ENCODE measurements around the gene SYT8.
"Not testable (repeated sequence)": the region's sequence is repeated elsewhere in the genome, so short reads cannot be mapped to it uniquely, and the experiment has no call there.

SYT8 gene

DNA sequence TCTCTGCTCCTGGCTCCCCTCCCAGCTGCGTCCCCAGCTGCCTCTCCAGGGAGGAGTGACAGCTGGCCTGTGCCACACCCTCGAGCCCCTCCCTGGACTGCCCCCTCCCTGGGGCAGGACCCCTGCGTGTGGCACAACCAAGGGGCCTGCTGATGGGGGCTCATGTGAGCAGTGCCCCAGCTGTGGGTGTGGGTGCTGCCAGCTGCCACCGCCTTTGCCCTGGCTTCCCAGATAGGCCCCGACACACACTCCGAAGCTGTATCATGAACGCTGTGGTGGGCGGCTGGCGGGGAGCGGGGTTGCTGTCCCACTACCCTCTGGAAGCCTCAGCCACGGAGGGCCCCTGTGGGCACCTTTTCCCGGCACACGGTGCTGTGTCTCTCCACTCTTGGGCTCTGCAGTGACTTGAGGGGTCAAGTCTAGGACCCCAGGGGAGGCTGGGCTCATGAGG is 41.1 kb downstream of the SYT8 start:
- not testable (repeated sequence) for DNase-seq

DNA sequence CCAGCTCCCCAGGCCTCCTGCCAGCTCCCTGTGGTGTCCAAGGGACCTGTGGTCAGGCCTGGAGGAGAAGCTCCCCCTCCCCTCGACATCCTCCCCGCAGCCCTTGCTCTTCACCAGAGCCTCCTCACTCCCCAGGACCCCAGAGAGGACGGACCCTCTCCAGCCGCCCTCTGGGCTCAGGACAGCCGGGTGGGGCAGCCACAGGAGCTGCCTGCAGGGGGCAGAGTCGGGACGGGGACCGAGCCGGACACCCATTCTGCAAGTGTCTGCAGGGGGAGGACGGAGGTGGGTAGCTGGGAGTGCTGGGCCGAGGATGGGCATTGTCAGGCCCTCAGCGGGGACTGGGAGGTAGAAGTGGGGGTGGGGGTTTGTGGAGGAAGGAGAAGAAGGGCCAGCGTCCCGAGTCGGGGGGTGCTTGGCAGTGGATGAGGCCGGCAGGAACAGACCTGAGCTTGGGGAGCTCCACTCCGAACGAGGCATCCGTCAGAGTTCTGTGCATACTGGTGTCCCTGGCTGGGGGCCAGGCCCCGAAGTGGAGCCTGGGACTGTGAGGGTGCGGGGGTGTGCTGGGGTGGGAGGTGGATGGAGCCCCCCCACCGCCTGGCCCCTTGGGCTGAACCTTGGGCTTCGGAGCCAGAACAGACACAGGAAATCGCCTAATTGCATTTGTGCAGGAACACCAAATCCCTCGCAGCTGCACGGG is 41.7 kb downstream of the SYT8 start:
- peak; percentile 37 for DNase-seq

DNA sequence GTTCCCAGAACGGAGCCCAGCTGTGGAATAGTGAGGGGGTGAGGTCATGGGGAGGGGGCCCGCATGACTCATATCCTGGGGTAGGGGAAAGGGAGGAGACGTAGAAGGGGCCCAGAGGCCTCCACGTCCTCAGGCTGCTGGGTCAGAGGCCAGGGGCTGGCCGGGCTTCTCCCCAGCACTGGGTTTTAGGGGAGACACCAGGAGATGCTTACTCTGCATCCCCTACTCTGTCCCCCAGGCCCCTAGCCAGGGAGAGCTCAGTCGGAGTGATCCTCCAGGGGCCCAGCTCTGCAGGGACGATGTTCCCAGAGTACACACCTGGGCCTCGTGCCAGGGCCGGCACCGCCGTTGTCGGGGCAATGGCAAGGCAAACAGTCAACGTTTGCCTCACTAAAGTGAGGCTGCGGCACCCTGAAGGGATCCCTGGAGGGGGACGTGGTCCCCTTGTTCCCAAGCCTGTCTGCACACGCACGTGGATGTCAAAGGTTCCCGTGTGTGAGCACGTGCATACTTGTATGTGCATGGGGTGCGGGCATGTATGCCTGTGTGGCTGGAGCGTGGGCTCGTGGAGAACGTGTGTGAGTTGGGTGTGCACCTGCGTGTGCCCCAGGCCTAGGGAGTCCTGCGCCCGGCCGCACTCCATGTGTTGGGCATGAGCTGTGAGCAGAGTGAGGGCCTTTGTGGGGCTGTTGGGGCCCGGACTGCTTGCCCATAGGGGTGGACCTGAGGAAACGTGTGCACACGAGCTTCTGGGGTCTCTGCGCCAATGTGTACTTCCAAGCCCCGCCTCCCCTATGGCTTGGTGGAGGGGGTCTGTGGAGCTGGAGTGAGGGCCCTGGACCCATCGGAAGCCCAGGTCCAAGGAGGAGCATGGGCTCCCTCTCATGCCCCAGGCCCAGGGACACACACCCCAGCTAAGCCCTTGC is 42.7 kb downstream of the SYT8 start:
- DNase-seq, result peak; percentile 43

DNA sequence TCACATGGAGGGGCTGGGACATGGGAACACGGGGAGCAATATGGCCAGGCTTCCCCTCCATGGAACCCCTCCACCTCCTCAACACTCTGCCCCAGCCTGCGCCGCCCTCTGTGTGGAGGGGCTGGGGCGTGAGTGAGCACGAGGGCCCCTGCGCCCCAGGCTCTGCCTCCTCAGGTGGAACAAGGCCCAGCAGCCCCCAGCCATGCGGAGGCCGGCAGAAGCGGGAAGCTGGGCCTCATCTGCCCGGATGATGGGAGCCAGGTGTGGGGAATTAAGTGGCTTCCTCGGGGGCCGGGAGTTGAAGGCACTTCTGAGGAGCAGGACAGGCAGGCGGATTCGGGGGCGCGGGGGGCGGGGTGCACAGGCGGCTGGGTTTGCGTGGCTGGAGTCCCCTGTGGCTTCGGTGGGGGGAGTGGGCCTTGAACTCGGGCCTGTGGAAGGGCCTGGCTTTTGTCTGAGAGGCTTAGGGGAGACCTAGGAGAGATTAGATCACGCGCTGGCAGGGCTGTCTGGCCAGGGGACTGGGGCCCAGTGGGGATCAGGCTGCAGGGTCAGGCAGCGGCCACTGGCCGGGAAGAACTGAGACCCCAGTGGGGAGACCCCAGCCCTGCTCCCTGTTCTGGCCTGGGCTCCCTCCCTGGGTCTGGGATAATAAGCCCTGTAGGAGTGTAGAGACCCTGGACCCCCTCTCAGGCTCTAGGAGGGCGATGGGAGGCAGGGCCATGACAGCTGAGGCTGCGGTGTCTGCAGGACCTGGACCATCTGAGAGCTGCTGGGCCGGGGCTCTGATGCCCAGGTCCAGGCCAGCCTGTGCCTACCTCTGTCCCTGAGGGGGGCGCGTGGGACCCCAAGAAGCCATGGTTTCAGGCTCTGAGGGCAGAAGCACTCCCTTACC is 43.6 kb downstream of the SYT8 start:
- DNase-seq, result no peak

DNA sequence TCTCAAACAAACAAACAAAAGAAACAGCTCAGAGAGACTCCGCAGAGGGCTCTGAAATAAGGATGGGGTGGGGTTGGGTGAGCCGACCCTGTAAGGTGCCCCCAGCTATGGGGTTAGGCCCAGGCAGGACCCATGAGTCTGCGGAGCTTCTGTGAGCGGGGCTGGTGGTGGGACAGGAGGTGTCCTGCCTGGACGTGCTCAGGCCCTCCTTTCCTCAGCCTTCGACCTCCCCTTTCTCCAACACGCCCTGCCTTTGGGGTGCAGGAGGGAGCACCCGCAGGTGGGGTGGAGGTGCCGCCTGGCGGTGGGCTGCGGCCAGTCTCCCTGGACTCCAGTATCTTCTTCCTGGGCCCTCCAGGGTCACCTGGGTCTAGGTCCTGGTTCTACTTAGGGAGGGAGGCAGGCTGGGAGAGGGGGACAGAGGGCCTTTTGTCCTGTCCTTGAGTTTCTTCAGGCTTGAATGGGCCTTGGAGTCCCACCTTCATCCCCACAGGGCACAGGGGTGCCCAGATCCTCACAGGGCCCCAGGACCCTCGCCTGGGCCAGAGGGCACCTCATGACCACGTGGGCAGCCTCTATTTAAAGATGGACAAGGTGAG is 44.7 kb downstream of the SYT8 start:
- DNase-seq, result no peak

DNA sequence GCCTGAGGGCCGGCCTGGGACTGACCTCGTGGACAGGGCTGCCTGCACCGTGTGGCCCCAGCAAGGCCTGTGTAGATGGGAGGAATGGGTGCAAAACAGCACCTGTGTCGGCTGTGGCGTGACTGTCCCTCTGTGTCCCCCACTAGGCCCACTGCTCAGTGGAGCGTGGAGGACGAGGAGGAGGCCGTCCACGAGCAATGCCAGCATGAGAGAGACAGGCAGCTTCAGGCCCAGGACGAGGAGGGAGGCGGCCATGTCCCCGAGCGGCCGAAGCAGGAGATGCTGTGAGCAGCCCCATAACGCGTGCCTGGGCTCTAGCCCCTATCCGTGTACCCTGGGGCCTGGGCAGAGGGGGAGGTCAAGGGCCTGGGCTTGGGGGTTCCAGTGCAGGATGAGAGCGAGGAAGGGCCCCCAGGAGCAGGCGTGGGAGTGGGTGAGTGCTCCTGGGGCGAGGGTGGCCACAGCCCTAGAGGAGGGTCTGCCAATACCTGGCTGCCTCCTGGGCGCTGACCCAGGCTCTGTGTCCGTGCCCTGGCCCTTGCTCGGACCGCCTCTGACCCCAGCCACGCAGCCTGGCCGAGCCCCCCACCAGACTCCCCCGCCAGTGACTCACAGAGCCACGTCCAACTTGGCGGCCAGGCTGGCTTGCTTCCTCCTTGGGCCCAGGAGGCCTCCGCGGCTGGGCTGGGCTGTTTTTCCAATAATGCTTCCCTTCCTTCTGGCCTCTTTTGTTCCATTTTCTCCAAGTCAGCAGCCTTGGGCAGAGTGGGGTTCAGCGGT is 45.3 kb downstream of the SYT8 start:
- DNase-seq, result peak; percentile 47

DNA sequence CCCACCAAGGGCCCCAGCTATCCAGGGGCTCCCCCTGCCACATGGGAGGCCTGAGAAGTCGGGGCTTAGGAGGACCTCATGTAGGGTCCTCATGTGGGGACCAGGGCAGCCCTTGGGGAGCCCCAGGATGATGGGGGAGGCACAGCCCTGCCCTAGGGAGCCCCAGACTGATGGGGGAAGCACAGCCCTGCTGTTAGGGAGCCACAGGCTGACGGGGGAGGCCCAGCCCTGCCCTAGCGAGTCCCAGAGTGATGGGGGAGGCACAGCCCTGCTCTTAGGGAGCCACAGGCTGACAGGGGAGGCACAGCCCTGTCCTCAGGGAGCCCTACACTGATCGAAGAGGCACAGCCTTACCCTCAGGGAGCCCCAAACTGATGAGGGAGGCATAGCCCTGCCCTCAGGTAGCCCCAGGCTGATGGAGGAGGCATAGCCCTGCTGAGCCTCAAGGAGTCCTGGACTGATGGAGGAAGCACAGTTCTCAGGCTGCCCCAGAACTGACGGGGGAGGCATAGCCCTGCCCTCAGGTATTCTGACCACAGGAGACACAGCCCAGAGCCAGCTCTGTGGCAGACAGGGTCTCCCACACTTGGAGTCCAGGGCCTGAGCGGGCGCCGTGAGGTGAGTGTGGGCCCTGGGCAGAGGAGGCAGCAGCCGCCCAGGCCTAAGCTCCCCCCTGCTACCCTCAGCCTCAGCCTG is 46.1 kb downstream of the SYT8 start:
- no peak for DNase-seq

DNA sequence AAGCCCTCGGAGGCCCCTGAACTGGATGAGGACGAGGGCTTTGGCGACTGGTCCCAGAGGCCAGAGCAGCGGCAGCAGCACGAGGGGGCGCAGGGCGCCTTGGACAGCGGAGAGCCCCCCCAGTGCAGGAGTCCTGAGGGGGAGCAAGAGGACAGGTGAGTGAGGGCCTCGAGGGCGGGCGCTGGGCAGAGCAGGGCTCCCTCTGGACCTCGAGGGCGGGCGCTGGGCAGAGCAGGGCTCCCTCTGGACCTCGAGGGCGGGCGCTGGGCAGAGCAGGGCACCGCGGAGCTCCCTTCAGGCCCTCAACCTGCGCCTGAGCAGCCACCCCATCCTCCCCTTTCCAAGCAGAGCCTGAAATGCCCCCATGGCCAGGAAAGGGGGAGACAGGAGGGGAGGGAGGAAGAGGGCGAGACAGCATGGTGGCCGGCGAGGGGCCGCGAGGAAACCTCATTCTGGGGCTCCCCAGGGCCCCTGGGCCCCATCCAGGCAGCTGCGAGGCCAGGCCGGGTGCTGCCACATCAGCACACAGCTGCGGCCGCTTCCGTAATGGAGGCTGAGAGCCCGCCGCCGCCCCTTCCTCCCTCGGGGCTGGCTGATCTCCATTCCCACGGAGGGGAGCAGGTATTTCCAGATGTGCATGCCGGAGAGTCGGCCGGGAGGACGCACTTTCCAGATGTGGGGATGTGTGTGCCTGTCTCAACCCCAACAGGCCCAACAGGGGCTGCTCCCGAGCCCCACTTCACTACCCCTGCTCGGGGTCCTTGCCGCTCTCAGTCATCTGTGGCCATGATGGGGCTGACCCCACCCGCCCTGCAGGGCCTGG is 46.9 kb downstream of the SYT8 start:
- DNase-seq, result no peak

DNA sequence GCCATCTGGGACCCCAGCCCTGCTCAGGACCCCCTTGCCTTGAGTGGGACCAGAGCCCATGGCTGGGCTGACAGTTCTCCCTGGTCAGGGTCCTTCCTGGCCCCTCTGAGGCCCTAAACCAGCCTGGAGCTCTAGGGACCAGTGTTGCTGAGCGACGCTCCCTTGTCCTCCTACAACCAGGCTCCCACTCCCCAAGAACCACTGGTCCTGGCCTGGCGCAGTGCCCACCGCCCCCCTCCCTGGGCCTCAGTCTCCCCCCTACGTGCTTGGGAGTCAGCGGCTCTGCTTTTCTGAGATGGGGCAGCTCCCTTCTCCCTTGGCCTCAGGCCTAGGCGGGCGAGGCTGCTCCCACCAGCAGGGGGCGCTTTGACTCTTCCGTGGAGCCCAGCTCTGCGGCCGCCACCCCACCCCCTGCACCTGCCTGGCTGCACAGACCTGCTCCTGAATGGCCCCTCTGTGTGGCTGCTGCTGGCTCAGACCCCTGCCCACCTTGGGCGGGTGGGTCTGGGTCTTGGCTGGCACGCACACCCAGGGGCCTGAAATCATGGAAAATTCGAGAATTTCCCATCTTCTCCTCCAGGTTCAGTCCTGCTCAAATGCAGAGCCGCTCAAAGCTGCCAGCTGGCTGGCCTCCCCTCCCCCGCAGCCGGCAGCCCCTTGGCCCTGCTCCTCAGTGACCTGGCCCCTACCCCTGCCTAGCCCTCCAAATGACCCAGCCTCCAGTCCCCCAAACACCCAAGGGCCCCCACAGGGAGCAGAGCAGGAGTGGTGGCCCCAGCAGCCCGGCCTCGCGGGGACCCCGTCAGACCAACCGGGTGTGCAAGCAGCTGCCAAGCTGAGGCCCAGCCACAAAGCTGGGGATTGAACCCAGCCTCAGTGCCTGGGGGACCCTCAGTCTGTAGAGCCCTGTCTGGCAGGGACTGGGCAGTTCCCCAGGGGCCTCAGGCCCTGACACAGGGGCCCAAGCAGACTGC is 47.8 kb downstream of the SYT8 start:
- peak; percentile 69 for DNase-seq

DNA sequence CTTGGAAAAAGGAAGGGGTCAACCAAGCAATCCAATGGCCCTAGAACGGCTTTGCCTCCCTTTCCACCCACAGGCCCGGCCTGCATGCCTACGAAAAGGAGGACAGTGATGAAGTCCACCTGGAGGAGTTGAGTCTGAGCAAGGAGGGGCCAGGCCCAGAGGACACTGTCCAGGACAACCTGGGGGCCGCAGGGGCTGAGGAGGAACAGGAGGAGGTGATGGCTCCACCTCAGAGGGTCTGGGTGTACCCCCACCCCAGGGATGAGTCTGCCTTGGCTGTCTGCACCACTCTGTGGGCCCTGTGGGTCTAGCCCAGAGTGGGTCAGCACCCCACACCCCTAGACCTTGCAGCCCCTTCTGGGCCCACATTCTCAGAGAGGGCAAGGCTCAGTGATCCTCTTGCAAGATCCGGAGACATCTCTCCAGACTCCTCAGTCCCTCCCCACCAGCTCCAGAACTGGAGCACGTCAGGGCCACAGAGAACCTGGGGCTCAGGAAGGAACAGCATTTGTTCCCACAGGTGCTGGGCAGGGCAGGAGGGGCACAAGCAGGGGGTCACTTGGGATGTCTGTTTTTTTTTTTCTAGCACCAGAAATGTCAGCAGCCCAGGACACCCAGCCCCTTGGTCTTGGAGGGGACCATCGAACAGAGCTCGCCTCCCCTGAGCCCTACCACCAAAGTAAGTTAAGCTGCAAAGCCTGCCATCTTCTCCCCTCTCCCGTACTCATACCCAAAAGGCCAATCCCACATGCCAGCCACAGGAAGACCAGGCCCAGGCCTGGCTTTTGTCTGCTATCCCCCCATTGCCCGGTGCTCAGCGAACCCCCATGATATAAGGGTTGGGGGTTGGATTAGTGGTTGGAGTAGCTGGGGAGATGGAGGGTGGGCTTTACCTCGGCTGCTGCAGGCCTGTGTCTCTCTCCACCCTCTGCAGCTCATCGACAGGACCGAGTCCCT is 48.8 kb downstream of the SYT8 start:
- DNase-seq, result no peak

DNA sequence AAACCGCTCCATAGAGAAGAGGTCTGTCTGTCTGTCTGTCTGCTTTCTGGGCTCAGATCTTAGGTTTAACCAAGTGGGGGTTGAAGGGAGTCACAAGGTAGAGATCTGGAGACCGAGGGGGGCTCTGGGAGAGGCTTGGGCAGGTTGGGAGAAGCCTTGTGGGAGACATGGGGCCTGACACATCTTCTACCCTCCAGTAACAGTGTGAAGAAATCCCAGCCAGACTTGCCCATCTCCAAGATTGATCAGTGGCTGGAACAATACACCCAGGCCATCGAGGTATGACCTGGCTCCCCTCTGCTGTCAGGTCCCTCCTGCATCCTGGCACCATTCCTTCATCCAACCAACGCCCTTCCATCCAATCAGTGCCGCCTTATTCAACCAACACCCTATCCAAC is 49.5 kb downstream of the SYT8 start:
- no peak for DNase-seq

DNA sequence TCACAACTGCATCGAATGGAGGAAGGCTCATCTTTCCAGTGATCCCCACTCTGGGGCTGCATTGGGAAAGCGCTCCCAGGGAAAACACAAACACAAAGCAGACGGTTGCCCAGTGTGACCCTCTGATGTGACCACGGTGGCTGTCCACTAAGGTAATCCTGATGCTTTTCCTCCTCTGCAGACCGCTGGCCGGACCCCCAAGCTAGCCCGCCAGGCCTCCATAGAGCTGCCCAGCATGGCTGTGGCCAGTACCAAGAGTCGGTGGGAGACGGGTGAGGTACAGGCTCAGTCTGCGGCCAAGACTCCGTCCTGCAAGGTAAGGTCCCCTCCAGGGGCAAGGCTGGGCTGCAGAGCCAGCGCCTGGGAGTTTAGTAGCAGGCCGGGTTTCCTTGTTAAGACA is 51.8 kb downstream of the SYT8 start:
- DNase-seq, result not testable (repeated sequence)

All from fibroblast of skin of right biceps (primary cell).